NCI-H2029 treated with DMSO at 0.1 percent for 48 hours (cell line): Measurements from ENCODE around the gene GAB3.

Experiments used
- DNase-seq: peaks from one replicate; lab custom pipeline; 2025; lab: John Stamatoyannopoulos, UW

The GAB3 gene

GRCh38 chrX:154751203-154751668 is 359 bp upstream of the GAB3 start:
- DNase-seq = no peak

- no peak for DNase-seq
These were observed 1.0 kb downstream of the GAB3 start for GRCh38 chrX:154749856-154750255.

GRCh38 chrX:154748712-154749339 is 2.1 kb downstream of the GAB3 start:
- DNase-seq = no peak

- no peak for DNase-seq
These were observed 8.3 kb downstream of the GAB3 start for GRCh38 chrX:154742613-154743012.

DNA sequence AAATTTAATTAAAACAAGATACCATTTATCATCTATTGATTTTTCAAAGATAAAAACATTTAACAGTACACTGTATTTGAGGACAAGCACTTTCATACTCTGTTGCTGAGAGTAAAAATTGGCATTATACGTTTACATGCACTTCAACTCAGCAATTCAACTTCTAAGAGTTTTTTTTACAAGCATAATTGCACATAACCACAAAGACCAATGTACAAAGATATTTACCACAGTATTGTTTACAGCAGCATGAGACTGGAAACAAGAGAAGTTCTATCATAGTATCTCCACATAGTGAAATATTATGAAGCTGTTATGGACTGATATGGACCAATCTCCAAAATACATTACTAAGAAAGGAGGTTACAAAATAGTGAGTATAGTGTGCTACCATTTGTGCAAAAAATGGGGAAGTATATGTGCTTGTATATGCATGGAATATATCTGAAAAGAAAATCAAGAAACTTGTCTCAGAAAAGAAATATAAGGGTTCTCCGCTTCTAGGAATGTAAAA is 10.9 kb downstream of the GAB3 start:
- DNase-seq = no peak

GRCh38 chrX:154738011-154738738 is 12.7 kb downstream of the GAB3 start:
- no peak for DNase-seq

GRCh38 chrX:154737136-154737535 is 13.7 kb downstream of the GAB3 start:
- DNase-seq = no peak

GRCh38 chrX:154735695-154736393 is 15.0 kb downstream of the GAB3 start:
- no peak for DNase-seq

GRCh38 chrX:154734061-154734781 is 16.7 kb downstream of the GAB3 start:
- no peak for DNase-seq

DNA sequence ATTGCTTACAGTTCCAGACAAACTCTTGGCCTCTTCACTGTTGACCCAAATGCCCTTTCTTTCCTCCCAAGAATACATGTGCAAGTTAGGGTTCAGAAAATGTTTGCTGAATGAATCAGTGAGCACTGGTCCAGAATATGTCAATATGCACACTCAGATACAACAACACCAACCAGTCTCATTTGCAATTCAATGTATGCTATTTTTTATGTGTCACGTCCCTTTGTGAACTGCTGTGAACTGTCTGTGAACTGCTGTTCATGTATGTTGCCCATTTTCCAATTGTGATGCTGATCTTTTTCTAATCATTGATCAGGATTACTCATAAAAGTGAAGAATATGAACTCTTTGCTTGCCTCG is 17.8 kb downstream of the GAB3 start:
- DNase-seq = no peak

DNA sequence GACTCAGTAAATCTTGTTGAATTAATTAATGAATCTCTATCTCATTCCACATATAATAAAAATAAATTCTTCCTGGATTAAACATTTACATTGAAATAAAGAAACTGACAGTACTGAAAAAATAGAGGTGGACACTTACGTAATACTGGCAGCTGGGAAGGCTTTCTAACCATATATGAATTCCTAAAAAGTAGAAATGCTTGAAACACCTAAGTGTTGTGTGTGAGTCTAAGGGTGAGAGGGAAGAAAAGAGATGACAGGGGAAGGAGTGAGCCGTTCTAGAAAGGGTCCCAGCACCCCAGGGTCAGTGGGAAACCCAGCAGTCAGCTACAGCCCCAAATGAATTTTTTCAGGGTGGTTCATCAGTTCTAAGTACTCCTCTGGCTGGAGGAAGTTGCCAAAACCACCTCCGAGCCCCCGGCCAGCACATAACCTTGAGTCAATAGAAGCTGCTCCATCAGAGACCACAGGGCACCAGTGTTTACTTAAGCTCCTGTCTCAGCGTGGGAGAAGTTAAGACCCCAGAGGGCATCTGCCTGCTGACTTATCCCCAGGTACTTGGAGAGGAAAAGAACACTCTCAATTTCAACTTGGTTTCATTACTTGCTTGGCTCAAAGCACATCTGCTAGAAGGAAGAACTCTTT is 18.3 kb downstream of the GAB3 start:
- no peak for DNase-seq

DNA sequence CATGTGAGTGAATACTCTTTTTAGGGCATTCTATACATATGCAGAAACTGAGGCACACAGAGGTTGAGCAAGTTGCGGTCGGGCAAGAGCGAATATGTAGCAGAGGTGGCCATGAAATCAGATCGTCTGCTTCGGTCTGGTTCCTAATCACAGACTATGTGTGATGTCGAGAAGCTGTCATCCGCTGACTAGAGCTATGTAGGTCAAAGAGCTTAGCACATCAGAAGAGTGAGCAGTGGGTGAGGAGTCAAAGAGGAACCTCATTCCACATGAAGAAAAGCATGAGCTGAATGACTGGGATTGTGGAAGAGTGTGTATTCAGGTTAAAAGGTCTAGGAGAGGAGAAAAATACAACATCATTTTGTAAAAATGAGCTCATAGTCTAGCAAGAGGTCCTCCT is 19.0 kb downstream of the GAB3 start:
- no peak for DNase-seq

DNA sequence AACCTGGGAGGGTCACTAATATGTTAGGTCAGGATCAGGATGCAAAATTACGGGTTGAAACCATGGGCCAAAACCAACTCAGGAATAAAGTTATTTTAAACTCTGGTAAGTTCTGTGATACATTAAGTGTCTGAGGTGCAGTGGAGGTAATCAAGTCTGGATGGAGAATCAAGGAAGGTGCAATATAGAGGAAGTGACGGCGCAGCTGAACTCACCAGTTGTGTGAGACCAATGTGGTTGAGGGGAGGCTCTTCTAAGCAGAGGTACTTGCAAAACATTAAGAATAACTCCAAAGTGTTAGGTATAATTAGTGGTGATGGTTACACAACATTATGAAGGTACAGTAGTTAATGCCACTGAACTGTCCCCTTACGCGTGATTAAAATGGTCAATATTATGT is 19.7 kb downstream of the GAB3 start:
- DNase-seq = no peak

GRCh38 chrX:154730253-154730891 is 20.5 kb downstream of the GAB3 start:
- no peak for DNase-seq

- DNase-seq = no peak
These were observed 21.4 kb downstream of the GAB3 start for GRCh38 chrX:154729439-154729838.

- DNase-seq = no peak
These were observed 22.3 kb downstream of the GAB3 start for GRCh38 chrX:154728431-154729190.

DNA sequence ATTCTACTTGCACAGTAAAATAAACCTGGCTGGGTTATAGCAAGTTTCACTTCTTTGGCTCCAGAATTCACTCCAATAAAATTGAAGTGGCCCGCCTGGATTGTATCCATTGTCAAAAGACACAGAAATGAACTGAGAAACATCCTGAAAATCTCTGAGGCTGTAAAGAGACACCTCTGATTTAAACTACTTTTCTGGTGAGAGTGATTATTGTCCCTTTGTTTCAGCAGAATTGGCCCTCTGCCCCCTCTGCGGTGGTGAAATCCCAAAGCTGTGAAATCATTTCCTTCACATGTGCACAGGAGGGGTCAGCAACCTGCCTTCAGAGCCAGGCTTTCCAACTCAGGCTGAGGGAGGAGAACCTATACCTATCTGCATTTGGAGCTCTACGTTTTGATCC is 23.0 kb downstream of the GAB3 start:
- no peak for DNase-seq

GRCh38 chrX:154727418-154727817 is 23.5 kb downstream of the GAB3 start:
- DNase-seq = no peak

DNA sequence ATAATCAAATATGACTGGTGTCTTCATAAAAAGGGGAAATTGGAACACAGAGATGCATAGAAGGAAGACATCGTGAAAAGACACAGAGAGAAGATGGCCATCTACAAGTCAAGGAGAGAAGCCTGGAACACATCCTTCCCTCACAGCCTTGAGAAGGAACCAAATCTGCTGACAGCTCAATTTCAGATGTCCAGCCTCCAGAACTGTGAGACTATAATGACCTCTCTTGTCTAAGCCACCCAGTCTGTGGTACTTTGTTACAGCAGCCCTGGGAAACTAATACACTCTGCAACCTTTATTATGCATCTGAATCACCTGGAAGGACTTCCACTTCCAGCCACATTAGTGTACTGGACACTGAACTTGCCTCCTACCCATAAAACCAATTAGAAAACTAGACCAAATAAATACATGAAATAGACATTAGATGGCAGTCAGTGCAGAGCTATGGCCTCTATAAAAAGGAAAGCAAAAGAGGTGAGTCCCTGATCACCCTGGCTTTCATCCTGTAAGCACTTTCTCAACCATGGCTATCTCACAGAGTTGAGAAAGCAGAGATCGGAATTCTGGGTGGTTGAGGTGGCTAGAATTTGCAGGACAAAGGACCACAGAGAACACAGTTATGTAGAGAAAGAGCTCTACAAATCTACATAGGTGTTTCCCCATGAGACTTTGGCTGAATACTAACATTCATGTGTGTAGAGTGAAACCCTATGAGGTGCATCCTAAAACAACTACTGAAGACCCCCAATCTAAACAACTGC is 25.7 kb downstream of the GAB3 start:
- DNase-seq = no peak

DNA sequence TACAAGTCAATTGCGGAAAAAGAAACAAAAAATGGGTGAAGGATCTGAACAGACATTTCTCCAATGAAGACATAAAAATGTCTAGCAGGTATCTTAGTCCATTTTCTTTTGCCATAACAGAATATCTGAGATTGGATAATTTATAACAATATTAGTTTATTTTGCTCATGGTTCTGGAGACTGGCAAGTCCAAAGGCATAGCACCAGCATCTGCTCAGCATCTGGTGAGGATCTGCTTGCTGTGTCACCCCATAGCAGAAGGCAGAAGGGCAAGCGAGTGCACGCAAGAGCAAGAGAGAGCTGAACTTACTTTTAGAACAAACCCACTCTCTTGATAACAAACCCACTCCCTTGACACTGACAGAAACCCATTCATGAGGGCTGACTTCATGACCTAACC is 29.7 kb downstream of the GAB3 start:
- no peak for DNase-seq
